ENCODE measurements around the gene FAM107B. TPM values are rescaled to one million over a fixed set of nuclear protein-coding genes. Genes with fewer than 3 reads are reported as not detected.

The FAM107B gene
- total and polyA plus RNA-seq, 2 of the 4 experiments (the other 2 are of a cell fraction): 26.4 to 27.1 TPM

- no peak for ATAC-seq (ENCODE audit: low read depth)
- in situ Hi-C loops (cut with MboI; ENCODE audit: low sequenced_read_pairs): no loop called here
- H3K79me1 ChIP-seq (ENCODE audit: low read depth in 1 of 2, low read length in 2 of 2): no peaks in the 10 kb centered on the region
- intact Hi-C loops (cut with micrococcal nuclease): no loop called here
- no peak overlapping the region for H3K4ac ChIP-seq (ENCODE audit: low read depth, low read length)
- H3K9me1 ChIP-seq (ENCODE audit: insufficient read depth, low read length): no peaks in the 10 kb centered on the region
- H3K4me1 ChIP-seq (ENCODE audit: control insufficient read depth, insufficient read depth, low read length): peaks cover 4% of the 10 kb centered on the region; the same call in 1 of the 2 replicates
- ChIA-PET POLR2A (ENCODE audit: unreplicated experiment) (interaction anchor here (0.6 kb wide), 1 partner anchor 134 kb away, joined by 3 read pairs; no protein-coding TSS in a partner anchor), CTCF (no interaction called here)
- no peak overlapping the region for H3K4me3 ChIP-seq (ENCODE audit: insufficient read depth, low read depth, low read length)
- H3K18ac ChIP-seq (ENCODE audit: low read depth, low read length): no peak overlapping the region
- dilution Hi-C loops (cut with HindIII; ENCODE audit: low sequenced_read_pairs, unreplicated experiment): no loop called here
- H2AK5ac ChIP-seq (ENCODE audit: low read depth, low read length): no peak overlapping the region
- H4K5ac ChIP-seq (ENCODE audit: low read depth, low read length): no peak overlapping the region
- H3K27me3 ChIP-seq (ENCODE audit: control insufficient read depth, insufficient read depth, low read length): no peaks in the 10 kb centered on the region
- H4K91ac ChIP-seq (ENCODE audit: insufficient read depth, low read depth, low read length): no peak overlapping the region
- H2BK5ac ChIP-seq (ENCODE audit: low read depth, low read length, poor library complexity, severe bottlenecking): no peak overlapping the region
- H2AK9ac ChIP-seq (replicated peaks; ENCODE audit: low read depth, low read length, poor library complexity): no peak overlapping the region
- no peak overlapping the region for H3K4me2 ChIP-seq (ENCODE audit: low read depth, low read length)
- TF ChIP-seq NFE2L2 (IDR thresholded peaks at IDR 0.05; ENCODE audit: low read depth, low read length): no peak
- no peak for TF ChIP-seq MAFK (IDR thresholded peaks at IDR 0.05; ENCODE audit: low read depth, low read length)
- TF ChIP-seq POLR2A (IDR thresholded peaks at IDR 0.05; ENCODE audit: low read depth, low read length): no peak
- TF ChIP-seq, protein P1, sequence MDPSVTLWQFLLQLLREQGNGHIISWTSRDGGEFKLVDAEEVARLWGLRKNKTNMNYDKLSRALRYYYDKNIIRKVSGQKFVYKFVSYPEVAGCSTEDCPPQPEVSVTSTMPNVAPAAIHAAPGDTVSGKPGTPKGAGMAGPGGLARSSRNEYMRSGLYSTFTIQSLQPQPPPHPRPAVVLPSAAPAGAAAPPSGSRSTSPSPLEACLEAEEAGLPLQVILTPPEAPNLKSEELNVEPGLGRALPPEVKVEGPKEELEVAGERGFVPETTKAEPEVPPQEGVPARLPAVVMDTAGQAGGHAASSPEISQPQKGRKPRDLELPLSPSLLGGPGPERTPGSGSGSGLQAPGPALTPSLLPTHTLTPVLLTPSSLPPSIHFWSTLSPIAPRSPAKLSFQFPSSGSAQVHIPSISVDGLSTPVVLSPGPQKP (IDR thresholded peaks at IDR 0.05; ENCODE audit: borderline replicate concordance, low read depth, low read length): no peak
- TF ChIP-seq SMC3 (IDR thresholded peaks at IDR 0.05; ENCODE audit: low read depth, low read length): no peak
- TF ChIP-seq CHD1 (IDR thresholded peaks at IDR 0.05; ENCODE audit: low read depth, low read length): no peak
- no peak for TF ChIP-seq FOS (IDR thresholded peaks at IDR 0.05; ENCODE audit: low read depth, low read length)
- TF ChIP-seq RCOR1 (IDR thresholded peaks at IDR 0.05; ENCODE audit: insufficient replicate concordance, low read length): no peak
- TF ChIP-seq USF2 (IDR thresholded peaks at IDR 0.05; ENCODE audit: low read depth, low read length): no peak
- TF ChIP-seq RFX5 (IDR thresholded peaks at IDR 0.05; ENCODE audit: low read depth, low read length): no peak
- no peak for TF ChIP-seq MAZ (IDR thresholded peaks at IDR 0.05; ENCODE audit: borderline replicate concordance, low read depth, low read length)
- TF ChIP-seq BHLHE40 (IDR thresholded peaks at IDR 0.05; ENCODE audit: low read depth, low read length): no peak
- TF ChIP-seq, protein P2, sequence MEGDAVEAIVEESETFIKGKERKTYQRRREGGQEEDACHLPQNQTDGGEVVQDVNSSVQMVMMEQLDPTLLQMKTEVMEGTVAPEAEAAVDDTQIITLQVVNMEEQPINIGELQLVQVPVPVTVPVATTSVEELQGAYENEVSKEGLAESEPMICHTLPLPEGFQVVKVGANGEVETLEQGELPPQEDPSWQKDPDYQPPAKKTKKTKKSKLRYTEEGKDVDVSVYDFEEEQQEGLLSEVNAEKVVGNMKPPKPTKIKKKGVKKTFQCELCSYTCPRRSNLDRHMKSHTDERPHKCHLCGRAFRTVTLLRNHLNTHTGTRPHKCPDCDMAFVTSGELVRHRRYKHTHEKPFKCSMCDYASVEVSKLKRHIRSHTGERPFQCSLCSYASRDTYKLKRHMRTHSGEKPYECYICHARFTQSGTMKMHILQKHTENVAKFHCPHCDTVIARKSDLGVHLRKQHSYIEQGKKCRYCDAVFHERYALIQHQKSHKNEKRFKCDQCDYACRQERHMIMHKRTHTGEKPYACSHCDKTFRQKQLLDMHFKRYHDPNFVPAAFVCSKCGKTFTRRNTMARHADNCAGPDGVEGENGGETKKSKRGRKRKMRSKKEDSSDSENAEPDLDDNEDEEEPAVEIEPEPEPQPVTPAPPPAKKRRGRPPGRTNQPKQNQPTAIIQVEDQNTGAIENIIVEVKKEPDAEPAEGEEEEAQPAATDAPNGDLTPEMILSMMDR (conservative IDR thresholded peaks at IDR 0.05; ENCODE audit: low read depth, low read length): no peak
- no peak for TF ChIP-seq RAD21 (IDR thresholded peaks at IDR 0.05; ENCODE audit: low read length)
- TF ChIP-seq MXI1 (IDR thresholded peaks at IDR 0.05; ENCODE audit: borderline replicate concordance, low read depth, low read length): no peak
- no peak for TF ChIP-seq CEBPB (IDR thresholded peaks at IDR 0.05; ENCODE audit: low read depth, low read length)
- no peak overlapping the region for H2BK20ac ChIP-seq (ENCODE audit: low read depth, low read length)
- WGBS, 2 experiments (ENCODE audit: extremely low coverage in 2 of 2, insufficient read length in 1 of 2): no CpG with 5 or more reads among the region's 3 CpGs
- no peak overlapping the region for H3K23ac ChIP-seq (ENCODE audit: low read depth, low read length)
- DNase-seq: no peak
- H2BK120ac ChIP-seq (ENCODE audit: low read depth, low read length): no peak overlapping the region
- no peak overlapping the region for H3K14ac ChIP-seq (replicated peaks; ENCODE audit: low read depth, low read length)
- no peak overlapping the region for H3K9ac ChIP-seq (ENCODE audit: low read depth, low read length)
- no peak overlapping the region for H3K56ac ChIP-seq (ENCODE audit: extremely low read depth, insufficient read depth, low read length)
- no peaks in the 10 kb centered on the region for H4K20me1 ChIP-seq (ENCODE audit: insufficient read depth, low read length)
- H3K9me3 ChIP-seq (ENCODE audit: control insufficient read depth, insufficient read depth, low read length): no peaks in the 10 kb centered on the region
- BruUV-seq (replicated peaks): no TSS peak
- no peak overlapping the region for H2AFZ ChIP-seq (replicated peaks; ENCODE audit: low read length, poor library complexity)
- H3K27ac ChIP-seq (ENCODE audit: insufficient read depth, low read length): no peak overlapping the region
- H2BK15ac ChIP-seq (ENCODE audit: low read depth, low read length): no peak overlapping the region
- H4K8ac ChIP-seq (ENCODE audit: low read depth in 2 of 2, low read length in 2 of 2): no peak overlapping the region
- H3K36me3 ChIP-seq (ENCODE audit: control insufficient read depth, insufficient read depth, low read length): no peaks in the 10 kb centered on the region
Measured at GRCh38 chr10:14695847-14696480, 78.7 kb downstream of the FAM107B start.

All from IMR-90 (cell line).